Smooth muscle cell (in vitro differentiated cells): Measurements from ENCODE around the gene GJC2. TPM values are rescaled to one million over a fixed set of nuclear protein-coding genes. Genes with fewer than 3 reads are reported as not detected.

ENCODE experiments used
- DNase-seq: peaks from one replicate; lab custom pipeline; 2025; ENCODE audit not compliant: unreplicated experiment; lab: John Stamatoyannopoulos, UW
- H2AFZ ChIP-seq: fragments of 200-600 bp; sonication (generic); 2 replicates; pipeline ENCODE4 v1.6.0; 2016; ENCODE audit warnings: antibody characterized with exemption, low read depth, mild to moderate bottlenecking
- H3F3A ChIP-seq: fragments of 200-600 bp; sonication (generic); 2 replicates; pipeline ENCODE4 v1.6.0; 2017; ENCODE audit warnings: antibody characterized with exemption, low read depth
- H3K27ac ChIP-seq: fragments of 200-600 bp; sonication (generic); 2 replicates; pipeline ENCODE4 v1.5.1; 2016; ENCODE audit warnings: low read depth, mild to moderate bottlenecking
- H3K27me3 ChIP-seq: fragments of 200-600 bp; sonication (generic); 2 replicates; pipeline ENCODE4 v1.6.1; 2016; ENCODE audit warnings: low read depth, mild to moderate bottlenecking
- H3K36me3 ChIP-seq: fragments of 200-600 bp; sonication (generic); 2 replicates; pipeline ENCODE4 v1.5.1; 2016; ENCODE audit warnings: low read depth
- H3K4me1 ChIP-seq: fragments of 200-600 bp; sonication (generic); 2 replicates; pipeline ENCODE4 v1.5.1; 2016; ENCODE audit warnings: low read depth
- H3K4me2 ChIP-seq: fragments of 200-600 bp; sonication (generic); 2 replicates; pipeline ENCODE4 v1.6.0; 2016; ENCODE audit warnings: mild to moderate bottlenecking
- H3K4me3 ChIP-seq: fragments of 200-600 bp; sonication (generic); 2 replicates; pipeline ENCODE4 v1.5.1; 2016; ENCODE audit warnings: mild to moderate bottlenecking
- H3K79me2 ChIP-seq: fragments of 200-600 bp; sonication (generic); 2 replicates; pipeline ENCODE4 v1.6.0; 2016; ENCODE audit warnings: low read depth, mild to moderate bottlenecking
- H3K9ac ChIP-seq: fragments of 200-600 bp; sonication (generic); 2 replicates; pipeline ENCODE4 v1.6.0; 2016; ENCODE audit warnings: low read depth
- H3K9me3 ChIP-seq: fragments of 200-600 bp; sonication (generic); replicated peaks from 2 replicates; pipeline ENCODE4 v1.5.1; 2016; ENCODE audit warnings: low read depth
- H4K20me1 ChIP-seq: fragments of 200-600 bp; sonication (generic); 2 replicates; pipeline ENCODE4 v1.6.0; 2016; ENCODE audit warnings: low read depth
- WGBS: methylation state at CpG from one replicate; pipeline ENCODE4 v1.1.7; 2016; ENCODE audit warnings: low lambda C conversion rate; 5-methylcytosine and 5-hydroxymethylcytosine counted together
- polyA plus RNA-seq: library from polyadenylated mRNA; unstranded; fragments of >200 nt; fragmentation: Nextera tagmentation; extraction: Ambion mirVana; gene quantifications from 2 replicates; pipeline ENCODE4 v1.2.1, GENCODE V29; 2016
- total RNA-seq: library from RNA; depleted of rRNA; stranded (reverse); fragments of >200 nt; gene quantifications from 2 replicates; pipeline ENCODE4 v1.2.3, GENCODE V29; 2014
- TF ChIP-seq, protein P1 (sequence below): fragments of 200-600 bp; sonication (generic); IDR thresholded peaks from 2 replicates; pipeline ENCODE4 v1.5.1; 2017; ENCODE audit warnings: borderline replicate concordance, mild to moderate bottlenecking, antibody characterized with exemption; ENCODE audit not compliant: insufficient read depth, poor library complexity, severe bottlenecking

The GJC2 gene
- total and polyA plus RNA-seq, 2 experiments from 2014 or later: 0.29 TPM; not detected in 1

DNA sequence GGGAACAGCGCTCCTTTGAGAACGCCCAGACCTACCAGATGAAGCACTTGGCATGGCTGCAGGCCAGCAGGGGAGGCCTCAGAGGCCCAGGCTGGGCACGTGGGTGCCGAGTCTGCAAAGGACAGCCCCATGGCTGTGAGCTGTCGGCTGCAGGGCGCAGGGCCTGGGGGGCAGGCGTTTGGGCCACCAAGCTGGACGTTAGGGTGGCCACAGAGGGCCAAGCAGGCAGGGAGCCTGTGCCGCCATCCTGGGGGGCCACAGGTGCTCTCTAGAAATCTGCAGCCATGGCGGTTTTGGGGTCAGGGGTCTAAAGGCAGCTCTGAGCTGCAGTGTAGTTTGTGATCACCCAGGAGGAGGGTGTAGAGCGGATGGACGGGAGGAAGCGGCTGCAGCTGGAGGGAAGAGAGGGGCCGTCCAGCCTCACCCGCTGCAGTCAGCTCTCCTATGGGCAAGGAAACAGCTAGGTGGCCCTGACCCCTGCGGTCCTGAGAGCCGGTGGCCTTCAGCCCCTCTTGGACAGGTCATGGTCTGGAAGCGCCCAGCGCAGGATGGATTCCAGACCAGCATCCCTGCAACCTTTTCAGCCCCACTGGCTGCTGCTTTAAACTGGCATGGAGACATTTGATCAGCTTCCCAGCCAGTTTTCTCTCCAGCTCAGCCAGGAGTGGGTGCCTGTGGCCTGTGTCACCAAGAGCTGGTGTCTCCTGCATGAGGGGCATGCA, 26.9 kb downstream of the GJC2 start:
- no peak overlapping the region for H3K4me2 ChIP-seq
- TF ChIP-seq, protein P1, sequence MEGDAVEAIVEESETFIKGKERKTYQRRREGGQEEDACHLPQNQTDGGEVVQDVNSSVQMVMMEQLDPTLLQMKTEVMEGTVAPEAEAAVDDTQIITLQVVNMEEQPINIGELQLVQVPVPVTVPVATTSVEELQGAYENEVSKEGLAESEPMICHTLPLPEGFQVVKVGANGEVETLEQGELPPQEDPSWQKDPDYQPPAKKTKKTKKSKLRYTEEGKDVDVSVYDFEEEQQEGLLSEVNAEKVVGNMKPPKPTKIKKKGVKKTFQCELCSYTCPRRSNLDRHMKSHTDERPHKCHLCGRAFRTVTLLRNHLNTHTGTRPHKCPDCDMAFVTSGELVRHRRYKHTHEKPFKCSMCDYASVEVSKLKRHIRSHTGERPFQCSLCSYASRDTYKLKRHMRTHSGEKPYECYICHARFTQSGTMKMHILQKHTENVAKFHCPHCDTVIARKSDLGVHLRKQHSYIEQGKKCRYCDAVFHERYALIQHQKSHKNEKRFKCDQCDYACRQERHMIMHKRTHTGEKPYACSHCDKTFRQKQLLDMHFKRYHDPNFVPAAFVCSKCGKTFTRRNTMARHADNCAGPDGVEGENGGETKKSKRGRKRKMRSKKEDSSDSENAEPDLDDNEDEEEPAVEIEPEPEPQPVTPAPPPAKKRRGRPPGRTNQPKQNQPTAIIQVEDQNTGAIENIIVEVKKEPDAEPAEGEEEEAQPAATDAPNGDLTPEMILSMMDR: no peak
- no peak overlapping the region for H3K4me3 ChIP-seq
- H3K79me2 ChIP-seq: no peaks in the 10 kb centered on the region
- DNase-seq: no peak
- no peak overlapping the region for H2AFZ ChIP-seq
- no peak overlapping the region for H3K27ac ChIP-seq
- no peaks in the 10 kb centered on the region for H3K27me3 ChIP-seq
- H3K9me3 ChIP-seq: no peaks in the 10 kb centered on the region
- H3K4me1 ChIP-seq: no peaks in the 10 kb centered on the region
- H3K36me3 ChIP-seq: no peaks in the 10 kb centered on the region
- WGBS: 98% methylated on average over 19 of the region's 19 CpGs
- H4K20me1 ChIP-seq: peaks cover 16% of the 10 kb centered on the region
- H3K9ac ChIP-seq: no peak overlapping the region
- no peaks in the 10 kb centered on the region for H3F3A ChIP-seq

DNA sequence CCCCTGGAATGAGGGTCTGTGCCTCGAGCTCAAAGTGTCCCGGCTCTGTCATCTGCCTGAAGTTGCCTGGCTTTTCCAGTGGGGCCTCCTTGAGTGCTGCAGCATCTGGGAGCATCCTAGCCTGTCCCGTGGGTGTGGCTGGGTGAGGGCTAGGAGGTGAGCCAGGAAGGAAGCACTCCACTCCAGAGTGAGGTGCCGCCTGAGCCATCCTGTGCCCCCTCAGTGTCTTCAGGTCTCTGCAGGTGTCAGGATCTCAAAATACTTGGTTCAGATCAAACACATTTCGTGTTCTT, 27.4 kb downstream of the GJC2 start:
- Histone ChIP-seq H3K4me3 (no peak overlapping the region), H3K79me2 (no peaks in the 10 kb centered on the region), H3K4me2 (no peak overlapping the region), H3K27me3 (no peaks in the 10 kb centered on the region), H3K9ac (no peak overlapping the region), H3K4me1 (no peaks in the 10 kb centered on the region), H3K27ac (no peak overlapping the region), H4K20me1 (peaks cover 15% of the 10 kb centered on the region), H3K9me3 (no peaks in the 10 kb centered on the region), H3K36me3 (no peaks in the 10 kb centered on the region), H3F3A (no peaks in the 10 kb centered on the region), H2AFZ (no peak overlapping the region)
- TF ChIP-seq, protein P1: no peak
- WGBS: 89% methylated on average over 5 of the region's 5 CpGs
- DNase-seq: no peak

DNA sequence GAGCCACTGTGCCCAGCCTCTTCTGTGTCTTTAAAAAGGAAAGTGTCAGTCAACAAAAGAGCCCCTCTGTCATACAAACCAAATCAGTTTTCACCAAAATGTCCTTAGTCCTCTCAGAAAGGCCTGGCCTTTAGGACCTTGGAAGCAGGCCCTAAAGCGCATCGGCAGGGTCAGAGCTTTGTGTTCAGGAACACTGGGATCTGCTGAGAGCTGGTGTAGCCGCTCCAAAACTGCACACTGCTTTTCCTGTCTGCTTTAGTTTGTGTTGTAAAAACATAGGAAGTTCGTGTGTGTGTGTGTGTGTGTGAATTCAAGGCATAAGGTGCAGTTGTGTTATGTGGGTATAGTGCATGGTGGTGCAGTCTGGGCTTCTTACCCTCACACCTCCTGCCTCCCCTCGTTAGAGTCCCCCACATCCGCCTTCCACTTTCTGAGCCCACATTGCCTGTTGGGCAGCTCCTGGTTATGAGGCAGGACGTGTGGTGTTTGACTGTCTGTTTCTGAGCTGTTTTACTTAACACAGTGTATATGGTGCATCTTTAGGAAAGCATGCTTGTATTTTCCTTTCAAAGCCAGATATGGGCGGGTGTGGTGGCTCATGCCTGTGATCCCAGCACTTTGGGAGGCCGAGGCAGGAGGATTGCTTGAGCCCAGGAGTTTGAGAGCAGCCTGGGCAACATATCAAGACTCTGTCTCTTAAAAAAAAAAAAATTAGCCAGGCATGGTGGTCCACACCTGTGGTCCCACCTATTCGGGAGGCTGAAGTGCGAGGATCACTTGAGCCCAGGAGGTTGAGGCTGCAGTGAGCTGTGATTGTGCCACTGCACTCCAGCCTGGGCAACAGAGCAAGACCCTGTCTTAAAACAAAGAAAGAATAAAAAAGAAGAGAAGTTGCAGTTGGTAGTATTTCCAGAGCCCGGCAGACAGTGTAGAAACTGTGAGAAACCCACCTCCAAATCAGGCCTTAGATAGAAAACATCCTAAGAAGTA, 28.3 kb downstream of the GJC2 start:
- DNase-seq: no peak
- Histone ChIP-seq H3K27me3 (no peaks in the 10 kb centered on the region), H2AFZ (no peak overlapping the region), H3K36me3 (no peaks in the 10 kb centered on the region), H3K9ac (no peak overlapping the region), H3K9me3 (no peaks in the 10 kb centered on the region), H3K4me2 (no peak overlapping the region), H3K4me1 (no peaks in the 10 kb centered on the region), H3K4me3 (no peak overlapping the region), H3K79me2 (no peaks in the 10 kb centered on the region), H3F3A (no peaks in the 10 kb centered on the region), H4K20me1 (peaks cover 6% of the 10 kb centered on the region), H3K27ac (no peak overlapping the region)
- TF ChIP-seq, protein P1: no peak
- WGBS: 93% methylated on average over 12 of the region's 12 CpGs
